GM15510 (cell line): ENCODE results near the gene IL12RB1.

Experiments
- POLR2A ChIP-seq: IDR thresholded peaks from 3 replicates; pipeline ENCODE4 v1.6.1; 2011; ENCODE audit warnings: borderline replicate concordance; ENCODE audit not compliant: insufficient read length; ENCODE audit errors: extremely low read depth

The IL12RB1 gene

GRCh38 chr19:18083929-18084684 is 2.6 kb downstream of the IL12RB1 start:
- no peak for TF ChIP-seq POLR2A

- TF ChIP-seq POLR2A: no peak
Observed at GRCh38 chr19:18074192-18074591, 12.5 kb downstream of the IL12RB1 start.

DNA sequence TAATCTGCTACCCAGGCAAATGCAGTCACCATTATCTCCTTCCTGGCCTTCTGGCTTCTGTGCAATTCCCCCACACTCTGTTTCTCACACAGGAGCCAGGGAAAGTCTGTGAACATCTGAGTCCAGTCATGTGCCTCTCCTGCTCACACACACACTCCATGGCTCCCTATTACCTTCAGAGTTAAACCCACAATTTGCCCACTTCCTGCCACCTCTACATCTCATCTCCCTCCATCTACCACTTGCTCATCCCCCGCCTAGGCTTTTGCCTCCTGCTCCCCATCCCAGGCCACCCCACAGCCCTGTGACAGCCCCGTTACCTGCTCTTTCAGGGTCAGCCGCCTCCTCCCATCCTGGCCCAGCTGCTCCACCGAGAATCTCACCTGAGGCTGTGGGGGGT is 13.5 kb downstream of the IL12RB1 start:
- no peak for TF ChIP-seq POLR2A

DNA sequence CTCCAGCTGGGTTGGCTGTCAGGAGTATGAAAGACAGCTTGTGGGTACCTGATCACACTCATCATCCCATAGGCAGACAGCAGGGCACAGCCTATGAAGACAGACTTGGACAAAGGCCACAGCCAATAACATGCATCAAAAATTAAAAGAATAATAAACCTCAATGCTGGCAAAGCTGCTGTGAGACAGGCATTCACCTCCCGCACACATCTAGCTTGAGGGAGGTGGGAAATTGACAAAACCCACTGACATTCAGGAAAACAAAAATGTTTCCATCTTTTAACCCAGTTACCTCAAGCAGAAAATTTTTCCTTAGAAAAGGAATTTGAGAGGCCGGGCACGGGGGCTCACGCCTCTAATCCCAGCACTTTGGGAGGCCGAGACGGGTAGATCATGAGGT is 14.4 kb downstream of the IL12RB1 start:
- TF ChIP-seq POLR2A: no peak

- TF ChIP-seq POLR2A: no peak
Observed at GRCh38 chr19:18070181-18070580, 16.6 kb downstream of the IL12RB1 start.

GRCh38 chr19:18069383-18069782 is 17.4 kb downstream of the IL12RB1 start:
- no peak for TF ChIP-seq POLR2A

DNA sequence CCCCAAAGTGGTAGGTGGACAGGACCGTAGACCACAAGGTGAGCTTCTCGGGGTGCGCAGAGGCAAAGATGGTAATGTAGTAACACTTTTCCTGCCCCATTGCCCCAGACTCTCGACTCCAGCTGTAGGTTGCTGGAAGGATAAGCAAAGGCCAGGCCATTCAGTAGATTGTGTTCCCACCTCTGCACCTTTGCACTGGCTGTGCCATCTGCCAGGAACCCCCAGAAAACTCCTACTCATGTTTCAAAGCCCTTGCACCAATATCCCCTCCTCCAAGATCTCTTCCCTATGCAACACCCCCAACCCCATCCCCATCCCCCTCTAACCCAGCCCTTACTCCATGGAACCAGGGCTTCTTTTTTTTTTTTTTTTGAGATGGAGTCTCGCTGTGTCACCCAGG is 18.3 kb downstream of the IL12RB1 start:
- TF ChIP-seq POLR2A: no peak

- TF ChIP-seq POLR2A: no peak
Observed at GRCh38 chr19:18065173-18065495, 21.6 kb downstream of the IL12RB1 start.

GRCh38 chr19:18063463-18063862 is 23.3 kb downstream of the IL12RB1 start:
- no peak for TF ChIP-seq POLR2A

DNA sequence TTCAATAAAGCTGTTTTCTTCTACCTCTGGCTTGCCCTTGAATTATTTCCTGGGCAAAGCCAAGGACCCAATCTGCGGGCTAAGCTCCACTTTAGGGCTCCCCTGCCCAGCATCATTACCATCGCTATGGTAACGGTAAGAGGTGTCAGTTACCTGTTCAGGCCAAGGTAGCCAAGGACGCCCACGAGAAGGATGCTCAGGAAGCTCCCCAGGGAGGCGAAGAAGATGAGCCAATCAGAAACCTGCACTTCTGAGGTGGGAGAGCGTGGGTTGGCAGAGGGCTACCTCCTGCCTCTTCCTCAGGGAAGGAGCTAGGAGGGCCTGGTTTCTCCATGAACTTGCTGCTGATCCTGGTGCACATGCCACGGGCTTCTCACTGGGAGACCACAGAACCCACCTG is 24.7 kb downstream of the IL12RB1 start:
- TF ChIP-seq POLR2A: no peak

GRCh38 chr19:18060472-18060871 is 26.3 kb downstream of the IL12RB1 start:
- TF ChIP-seq POLR2A: no peak

GRCh38 chr19:18059902-18060301 is 26.8 kb downstream of the IL12RB1 start:
- no peak for TF ChIP-seq POLR2A

- TF ChIP-seq POLR2A: no peak
Observed at GRCh38 chr19:18059297-18059696, 27.4 kb downstream of the IL12RB1 start.

DNA sequence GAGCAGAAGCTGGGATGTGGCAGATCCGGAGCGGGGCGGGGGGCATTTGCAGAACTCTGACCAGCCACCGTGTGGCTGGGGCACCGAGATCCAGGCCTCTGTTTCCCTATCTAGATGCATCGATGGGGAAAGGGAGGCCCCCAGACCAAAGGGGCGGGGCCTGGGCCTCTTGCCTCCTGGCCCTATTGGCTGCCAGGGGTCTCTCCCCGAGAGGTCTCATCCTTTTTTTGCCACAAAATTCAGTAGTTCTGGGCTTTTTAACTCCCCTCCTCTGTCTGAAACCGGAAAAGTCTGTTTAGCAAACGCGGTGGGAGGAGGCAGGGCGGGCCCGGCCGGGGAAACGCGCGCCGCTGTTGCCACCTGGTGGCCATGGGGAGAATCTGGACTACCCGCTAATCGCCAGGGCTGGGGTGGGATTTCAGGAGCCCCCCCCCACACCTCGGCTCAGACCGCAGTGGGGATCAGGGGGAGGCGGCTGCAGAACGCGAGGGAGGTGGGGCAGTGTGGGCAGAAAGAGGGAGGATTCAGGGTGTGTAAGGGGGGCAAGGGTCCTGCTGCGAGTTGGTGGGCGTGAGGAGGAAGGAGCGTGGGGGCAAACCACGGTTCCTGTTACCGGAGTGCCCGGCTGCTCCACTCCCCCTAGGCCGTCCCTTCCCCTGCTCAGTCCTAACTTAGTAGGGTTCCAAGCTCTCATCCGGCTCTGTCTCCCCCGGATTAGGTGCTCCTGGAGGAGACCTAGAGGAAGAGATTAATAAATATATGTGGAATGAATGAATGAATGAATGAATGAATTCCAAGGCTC is 28.3 kb downstream of the IL12RB1 start:
- no peak for TF ChIP-seq POLR2A

DNA sequence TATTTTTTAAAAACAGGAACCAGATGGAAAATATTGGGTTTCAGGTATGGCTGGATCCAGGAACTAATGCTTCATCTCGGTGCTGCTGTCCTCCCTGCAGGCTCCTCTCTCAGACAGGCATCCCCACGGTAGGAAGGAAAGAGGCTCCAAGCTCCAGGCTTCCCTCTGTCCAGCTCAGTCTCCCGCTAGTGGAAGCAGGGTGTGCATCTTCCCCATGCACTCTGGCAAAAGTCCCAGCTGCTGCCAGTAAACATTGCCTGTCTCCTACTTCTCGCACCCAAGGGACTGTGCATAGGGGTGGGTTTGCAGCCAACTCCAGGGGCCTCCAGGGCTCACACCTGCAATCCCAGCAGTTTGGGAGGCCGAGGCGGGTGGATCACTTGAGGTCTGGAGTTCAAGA is 29.2 kb downstream of the IL12RB1 start:
- no peak for TF ChIP-seq POLR2A

GRCh38 chr19:18055967-18056366 is 30.8 kb downstream of the IL12RB1 start:
- no peak for TF ChIP-seq POLR2A
